Fibroblast of the conjunctiva (primary cell): ENCODE measurements around the gene CTBP2.

Experiments used
- DNase-seq: peaks from one replicate; pipeline ENCODE4 v3.0.0-alpha.2; 2010; ENCODE audit warnings: low read depth

CTBP2 gene

DNA sequence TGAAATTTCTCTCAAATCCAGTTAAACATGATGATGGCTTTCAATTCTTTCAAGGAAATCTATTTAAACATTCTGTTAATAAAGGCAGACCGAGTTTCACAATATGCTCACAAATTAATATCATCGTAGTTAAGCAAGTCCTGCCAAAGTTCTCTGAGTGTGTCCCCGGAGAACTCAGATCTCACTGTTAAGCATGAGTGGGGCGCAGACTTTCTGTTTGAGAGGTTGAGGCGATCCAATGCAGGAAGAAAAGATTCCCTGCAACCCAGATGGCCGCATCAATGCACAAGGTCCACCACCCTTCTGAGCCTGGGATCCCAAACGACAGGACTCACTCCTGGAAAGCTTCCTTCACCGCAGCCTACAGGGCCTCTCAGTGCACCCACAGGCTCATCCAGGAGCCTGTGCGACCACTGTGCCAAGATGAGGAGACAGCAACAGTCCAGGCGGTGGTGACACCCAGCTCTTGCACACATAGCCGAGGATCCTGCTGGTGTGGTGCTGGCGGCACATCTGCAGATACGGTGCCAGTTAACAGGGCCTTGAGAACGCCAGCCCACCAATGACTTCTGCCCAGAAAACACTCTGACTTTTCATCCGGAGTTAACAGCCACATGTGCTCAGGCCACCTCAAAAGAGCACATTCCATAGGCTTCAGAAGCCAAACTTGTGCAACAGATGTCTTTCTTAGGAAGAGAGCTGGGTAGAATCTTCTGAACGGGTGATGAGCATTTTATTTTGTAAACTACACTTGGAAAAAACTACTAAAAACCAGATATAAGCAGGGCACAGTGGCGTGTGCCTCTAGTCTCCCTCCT, 116.3 kb downstream of the CTBP2 start:
- DNase-seq: no peak

DNA sequence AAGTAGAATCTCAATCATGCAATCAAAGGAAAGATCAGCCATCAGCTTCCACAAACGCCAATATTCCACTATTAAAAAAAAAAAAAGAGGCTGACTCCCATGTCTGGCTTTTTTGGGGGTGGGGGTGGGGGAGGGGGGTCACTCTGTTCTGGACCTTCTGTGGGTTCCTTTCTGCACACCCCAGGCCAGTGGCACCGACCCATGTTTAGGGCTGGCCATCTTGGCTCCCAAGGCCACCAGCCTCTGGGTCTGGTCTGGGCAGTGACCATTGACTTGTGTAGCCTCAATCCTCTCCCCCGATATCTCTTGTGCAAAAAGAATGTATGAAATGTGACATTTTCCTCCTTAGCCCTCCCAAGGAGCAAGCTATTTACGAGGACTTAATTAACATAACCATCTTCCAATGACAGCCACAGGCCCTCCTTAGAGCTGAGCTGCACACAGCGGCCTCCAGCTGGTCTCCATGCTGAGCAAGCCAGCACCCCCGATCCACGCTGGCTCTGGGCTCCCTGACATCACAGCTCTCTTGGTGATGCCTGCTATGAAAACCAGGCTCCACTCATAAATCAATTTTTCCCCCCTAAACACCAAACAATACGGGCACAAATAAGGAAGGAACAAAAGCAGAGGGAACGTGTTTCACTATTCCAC, 118.4 kb downstream of the CTBP2 start:
- no peak for DNase-seq

DNA sequence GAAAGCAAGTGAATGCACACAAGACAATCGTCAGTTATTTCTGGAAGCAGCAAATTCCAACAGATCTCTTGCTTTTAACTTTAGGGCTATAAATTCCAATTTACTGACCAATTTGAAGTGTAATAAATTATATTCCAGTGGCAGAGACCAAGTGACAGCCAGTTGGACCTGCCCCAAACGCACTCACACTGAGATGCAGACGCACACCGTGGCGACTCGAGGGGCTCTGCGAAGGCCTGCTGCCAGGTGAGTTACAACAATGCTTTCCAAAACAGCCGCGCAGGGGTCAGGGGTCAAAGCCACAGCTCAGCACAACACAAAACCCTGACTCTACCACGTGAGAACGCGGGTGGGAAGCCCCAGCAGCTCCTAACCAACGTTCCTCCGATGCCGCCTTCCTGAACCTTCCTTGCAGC, 121.0 kb downstream of the CTBP2 start:
- DNase-seq: no peak

DNA sequence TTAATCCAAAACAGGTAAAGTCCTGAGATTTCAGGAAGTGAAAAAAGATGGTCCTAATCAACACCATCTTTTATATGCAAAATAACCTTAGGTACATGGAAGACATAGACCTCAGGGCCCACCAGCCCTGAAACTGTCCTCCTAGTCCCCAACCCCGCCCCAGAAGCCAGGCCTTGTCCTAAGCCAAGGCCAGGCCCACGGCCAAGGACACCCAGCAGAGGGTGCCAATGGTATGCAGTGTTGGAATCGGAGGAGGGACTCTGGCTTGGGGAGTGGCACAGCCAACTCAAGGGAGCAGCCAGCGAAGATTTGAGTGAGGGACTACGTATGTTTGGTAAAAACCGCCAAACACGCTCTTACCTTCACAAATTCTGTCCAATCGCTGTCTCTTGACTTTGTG, 121.7 kb downstream of the CTBP2 start:
- no peak for DNase-seq

DNA sequence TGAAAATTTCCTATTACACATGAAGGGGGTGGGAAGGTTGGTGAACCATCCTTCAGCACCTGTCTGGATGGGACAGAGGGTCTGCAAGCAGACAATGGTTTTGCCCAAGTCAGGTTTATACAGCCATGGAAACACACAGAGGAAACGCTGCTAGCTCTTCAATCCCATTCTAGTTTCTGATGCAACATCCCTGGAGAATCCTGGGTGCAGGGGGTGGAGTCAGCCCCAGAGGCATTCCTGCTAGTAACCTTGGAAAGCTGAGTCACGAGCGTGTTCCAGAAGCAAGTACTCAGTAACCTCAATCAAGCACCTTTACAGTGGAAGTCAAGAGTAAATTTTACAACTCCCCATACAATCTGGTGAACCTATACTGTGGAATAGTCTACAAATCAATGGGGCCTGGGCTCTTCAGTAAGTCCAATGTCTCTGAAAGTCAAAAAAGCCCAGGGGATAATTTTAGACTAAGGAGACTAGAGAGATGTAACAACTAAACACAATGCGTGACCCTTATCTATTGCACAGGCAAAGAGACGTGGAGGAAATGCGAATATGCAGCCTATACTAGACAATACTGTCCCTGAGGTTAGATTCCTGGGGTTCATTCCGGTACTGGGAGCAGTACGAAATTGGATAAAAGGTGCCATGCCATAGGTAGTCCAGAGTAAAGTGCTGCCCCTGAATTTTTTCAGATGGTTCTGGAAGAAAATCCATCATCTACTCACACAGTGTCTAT, 123.1 kb downstream of the CTBP2 start:
- DNase-seq: no peak

DNA sequence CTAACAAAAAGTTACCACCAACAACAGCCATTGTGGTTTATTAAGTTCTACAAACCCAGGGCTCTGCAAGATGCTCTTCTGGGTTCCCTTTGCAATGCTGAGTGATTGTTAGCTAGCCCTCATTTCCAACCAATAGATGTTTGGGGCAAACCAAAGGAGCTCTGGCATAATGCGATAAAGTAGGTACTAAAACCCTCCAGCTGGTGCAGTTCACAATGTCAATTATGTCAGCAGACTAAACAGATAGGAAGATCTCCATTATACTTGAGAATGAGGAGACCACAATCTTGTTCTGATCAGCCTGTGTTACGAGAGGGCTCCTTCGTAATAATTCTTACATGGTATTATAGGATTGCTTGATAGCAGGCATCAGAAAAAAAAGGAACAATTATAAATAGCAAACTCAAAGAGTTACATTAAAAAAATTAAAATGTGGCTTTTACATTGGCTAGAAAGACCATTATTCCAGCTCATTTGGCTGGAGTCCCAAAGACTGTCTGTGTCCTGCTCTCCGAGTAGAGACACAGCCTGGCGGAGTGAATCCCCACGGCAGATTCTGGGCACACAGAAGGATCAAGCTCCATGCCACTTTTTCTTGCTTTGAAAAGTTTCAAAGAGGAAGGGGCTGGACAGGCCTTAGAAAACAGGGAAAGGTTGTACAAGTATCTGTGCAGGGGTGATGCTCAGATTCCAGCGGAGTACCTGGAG, 124.6 kb downstream of the CTBP2 start:
- no peak for DNase-seq

DNA sequence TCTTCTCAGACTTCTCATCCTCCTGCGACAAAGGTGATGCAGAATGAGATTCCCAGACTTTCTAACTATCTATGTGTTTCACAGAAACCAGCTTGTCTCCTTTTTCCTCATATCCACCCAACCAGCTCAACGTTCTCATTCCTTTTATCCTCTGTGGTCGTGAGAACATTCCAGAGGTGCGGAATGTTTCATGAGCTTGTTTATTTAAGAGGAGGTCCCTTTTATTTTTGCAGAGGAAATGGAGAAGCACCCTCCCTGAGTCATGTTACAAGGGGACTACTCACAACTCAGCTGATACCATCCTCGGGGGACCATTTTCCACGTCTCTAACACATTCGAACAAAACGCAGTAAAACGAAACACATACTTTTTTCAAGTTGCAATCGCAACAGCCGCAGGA, 125.2 kb downstream of the CTBP2 start:
- DNase-seq: no peak

DNA sequence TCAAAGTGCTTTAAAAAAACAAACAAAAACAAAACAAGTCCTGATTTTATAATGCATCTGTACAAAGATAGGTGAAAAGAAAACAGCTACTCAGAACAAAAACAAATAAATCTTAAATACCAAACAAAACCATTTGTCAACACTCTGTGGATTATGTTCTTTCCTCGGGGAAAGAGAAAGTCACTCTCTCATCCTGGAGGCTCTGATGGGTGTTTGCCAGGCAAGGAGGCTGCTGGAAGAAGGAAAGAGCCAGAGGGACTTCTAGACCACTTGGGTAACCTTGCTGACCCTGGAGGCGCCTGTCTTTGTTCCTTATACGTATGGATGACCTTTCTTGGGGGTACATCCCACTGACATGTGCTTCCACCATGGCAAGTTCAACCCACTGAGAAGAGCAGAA, 125.7 kb downstream of the CTBP2 start:
- DNase-seq: no peak

DNA sequence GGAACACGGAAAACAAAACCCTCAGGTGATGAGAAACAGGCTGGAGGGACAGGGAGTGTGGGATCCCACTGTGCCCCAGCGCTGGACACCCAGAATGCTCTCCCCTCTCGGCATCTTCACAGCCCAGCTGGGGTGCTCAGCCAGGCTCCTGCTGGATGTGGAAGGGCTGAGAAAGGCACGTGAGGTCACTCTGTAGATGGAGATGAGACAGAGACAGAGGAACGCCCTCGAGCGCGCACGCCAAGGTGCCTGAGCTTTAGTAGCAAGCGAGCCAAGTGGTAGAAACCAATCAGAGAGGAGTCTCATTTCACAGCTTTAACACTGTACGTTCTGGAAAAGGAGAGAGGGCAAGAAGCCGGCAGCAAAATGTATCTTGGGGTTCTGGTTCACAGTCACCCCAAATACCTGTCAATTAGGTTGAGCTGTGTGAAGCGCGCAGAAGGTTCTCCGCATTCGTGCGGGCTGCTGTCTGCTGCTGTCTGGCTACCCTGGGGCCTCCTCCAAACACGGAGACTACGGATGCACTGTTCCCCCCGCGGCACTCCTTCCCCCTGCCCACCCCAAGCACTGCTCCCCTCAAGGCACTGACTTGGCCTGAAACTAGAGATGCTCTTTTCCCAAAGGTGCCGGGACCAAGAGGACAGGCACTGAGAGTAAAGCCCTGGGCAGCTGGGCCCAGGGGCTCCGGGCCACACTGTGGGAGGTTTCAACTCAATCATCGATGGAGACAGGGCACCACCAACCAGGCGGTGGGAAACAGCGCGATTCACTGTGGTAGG, 127.0 kb downstream of the CTBP2 start:
- DNase-seq: no peak

DNA sequence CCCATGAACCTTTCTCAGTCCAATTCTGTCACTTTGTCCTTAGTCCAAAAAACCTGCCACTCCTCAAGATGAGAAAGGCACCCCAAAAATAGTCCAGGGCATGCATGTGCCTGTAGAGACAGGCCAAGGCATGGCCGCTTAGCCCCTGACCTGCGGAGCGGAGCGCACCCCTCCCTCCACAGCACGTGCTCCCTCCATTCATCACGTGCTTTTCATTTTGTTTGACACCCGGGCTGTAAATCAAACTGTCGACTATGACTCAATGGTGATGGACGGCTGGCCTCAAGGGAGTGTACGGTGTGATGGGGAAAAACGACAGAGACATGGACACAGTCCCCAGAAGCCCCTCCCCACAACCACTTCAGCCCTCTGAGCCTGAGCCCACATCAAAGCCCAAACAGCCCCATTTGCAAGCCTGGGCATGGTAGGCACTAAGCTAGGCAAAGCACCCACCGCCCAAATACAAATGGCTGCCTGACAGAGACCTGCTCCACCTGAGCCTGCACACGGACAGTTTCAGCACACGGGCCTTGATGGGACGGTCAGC, 127.8 kb downstream of the CTBP2 start:
- no peak for DNase-seq

DNA sequence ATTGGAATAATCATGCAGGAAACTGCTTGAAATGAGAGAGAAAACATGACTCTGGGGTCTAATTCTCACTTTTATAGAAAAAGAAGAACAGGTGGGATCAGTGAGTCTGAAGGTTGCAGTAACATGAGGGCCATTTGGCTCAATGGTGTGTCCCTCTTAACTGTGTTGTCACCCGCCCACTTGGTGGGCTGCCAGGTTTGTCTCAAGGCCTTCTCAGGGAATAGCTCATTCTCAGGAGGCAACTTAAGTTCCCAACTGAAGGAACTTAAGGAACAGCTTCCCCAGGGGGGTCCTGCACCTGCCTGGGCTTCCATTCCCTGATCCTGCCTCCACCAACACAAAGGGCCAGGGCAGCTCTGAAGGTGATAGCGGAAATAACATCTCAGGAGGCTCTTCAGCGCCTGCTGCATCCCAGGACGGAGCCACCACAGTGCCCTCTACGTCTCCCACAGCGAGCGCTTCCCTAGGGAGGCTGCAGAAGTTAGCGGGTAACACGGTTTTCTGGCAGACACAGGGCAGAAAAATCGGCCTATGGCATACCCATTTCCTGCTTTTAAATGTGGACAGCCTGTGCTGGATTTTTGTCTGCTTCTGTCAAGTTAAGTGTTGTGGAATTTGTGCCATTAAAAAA, 129.7 kb downstream of the CTBP2 start:
- DNase-seq: no peak

DNA sequence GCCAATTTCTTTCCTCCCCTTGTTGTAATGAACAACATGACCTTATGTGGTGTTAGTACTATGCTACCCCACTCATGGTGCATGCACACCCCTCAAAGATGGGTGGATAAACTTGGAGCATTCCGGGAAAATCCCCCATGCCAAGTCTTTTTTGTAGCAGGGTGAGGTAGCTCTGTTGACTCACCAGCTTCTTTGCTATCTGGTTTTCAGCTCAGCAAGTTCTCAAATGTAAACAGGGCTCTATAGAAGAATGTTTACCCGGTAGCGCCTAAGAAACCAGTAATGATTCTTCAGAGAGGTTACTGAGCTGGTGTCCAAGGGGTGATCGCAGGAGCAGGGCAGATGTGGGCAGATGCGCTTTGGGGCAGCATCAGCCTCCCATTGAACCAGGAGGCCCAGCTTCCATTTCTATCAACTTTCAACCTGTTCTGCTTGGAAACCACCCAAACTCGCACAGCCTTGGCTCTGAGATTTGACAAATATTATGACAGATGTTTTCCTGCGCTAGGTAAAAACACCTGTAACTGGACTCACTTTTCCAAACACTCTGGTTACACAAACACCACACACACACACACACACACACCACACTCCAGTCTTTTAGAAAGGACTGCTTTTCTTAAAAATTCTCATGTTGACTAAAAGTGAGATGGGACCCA, 130.7 kb downstream of the CTBP2 start:
- DNase-seq: no peak

DNA sequence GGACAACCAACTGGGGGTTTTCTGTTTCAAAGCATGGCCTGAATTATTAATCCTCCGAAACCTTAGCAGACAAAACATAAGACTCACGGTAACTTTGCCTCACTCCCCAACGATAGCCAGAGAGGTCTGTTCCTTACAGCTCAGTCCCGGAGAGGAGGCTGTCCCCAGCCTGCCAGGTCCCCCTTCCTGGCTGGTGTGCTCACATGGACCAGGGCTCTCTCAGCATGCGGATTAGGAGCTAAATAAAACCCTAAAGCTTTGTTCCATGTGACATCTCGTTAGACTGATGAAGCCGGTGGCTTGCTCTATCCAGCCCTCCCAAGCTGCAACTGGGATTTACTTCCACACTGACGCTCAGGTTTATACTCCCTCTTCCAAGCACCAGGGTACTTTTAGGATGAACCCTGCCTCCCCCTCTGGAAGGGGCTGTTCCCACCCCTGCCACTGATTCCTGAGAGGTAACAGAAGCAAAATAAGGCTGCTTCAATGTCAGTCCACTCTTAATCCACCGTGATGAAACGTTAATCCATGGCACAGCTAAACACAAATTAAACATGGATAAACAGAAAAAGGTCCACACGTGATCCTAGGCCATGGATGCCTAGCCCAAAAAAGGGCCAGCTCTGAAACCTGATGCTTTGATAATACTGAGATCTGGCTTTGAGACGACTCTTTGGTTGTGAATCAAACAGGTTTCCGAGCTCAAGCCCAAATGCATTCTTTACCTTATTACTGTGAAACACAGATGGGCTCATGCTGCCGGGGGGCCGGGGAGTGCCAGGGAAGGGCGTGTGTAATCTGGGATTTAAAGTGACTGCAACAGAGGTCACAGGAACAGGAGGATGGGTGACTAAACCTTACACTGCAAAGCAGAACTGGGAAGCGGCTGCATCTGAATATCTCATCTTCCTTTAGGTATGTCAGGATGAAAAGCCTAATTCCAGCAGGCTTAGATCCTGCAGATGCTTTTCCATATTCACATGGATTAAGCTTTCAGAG, 132.2 kb downstream of the CTBP2 start:
- no peak for DNase-seq

DNA sequence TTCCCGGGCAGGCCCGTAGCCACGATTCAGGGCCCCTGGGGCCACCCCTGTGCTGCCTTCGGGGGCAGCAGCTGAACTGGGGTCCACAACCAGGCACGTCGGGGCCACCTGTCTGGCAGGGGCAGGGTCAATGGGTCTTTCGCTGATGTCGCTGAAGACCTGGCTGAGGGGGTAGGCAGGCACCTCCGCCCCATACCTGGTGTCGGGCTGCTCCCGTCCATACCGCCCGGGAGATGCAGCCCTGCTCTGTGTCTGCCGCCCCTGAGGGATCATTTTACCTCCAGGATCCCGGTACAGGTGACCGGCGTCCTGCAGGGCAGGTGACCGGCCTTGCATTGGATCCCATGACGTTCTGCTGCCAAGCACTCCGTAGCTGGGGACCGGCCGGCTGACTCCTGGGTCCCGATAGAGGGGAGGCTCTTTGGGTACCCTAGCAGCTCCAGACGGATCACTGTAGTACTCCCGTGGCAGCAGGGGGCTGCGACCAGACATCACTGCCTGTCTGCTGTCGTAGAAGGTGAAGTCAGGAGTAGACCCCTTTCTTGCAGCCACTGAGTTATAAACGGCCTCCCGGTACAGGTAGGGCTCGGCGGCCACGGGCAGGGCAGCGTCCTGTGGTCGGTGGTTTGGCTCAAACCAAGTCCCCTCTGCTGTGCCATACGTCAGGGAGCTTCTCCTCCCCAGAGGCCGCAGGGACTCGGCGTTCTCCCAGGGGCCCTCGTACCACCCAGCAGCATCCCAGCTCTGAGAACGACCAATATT, 133.2 kb downstream of the CTBP2 start:
- no peak for DNase-seq

DNA sequence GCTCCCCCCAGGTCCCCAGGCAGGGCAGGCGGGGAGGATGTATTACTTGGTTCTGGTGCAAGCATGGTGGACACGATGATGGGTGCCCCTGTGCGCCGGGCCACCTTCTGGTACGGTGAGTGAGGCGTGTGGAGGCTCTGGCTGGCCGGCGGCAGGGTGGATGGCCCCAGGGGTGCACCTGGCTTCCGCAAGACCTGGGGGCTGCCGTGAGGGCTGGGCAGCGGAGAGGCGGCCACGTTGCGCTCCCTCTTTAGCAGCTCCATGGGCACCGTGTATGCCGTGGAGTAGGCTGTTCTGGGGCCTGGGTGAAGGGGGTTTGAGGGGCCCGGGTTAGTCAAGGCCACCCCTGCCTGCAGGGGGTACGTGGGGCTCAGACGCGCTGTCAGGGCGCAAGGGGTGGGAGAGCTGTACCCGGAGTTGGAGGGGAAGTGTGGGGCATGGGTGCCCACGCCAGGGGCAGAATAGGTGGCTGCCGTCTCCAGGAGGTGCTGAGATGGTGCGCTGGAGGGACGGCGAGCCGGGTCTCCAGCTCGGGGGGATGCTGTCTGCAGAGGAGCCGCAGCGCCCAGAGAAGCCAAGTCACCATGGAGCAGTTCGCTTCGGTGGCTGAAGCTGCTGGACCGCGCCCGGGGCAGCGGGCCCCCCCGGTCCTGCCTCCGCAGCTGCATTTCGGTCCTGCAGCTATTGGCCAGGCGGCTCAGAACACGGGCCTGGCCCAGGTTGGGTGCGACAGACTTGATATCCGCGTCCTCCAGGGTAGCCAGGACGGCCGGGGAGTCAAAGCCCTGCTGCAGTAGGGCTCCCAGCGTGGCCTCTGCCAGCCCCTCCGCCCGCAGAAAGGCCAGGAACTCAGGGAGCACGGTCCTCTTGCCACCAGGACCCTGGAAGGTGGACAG, 134.1 kb downstream of the CTBP2 start:
- no peak for DNase-seq

DNA sequence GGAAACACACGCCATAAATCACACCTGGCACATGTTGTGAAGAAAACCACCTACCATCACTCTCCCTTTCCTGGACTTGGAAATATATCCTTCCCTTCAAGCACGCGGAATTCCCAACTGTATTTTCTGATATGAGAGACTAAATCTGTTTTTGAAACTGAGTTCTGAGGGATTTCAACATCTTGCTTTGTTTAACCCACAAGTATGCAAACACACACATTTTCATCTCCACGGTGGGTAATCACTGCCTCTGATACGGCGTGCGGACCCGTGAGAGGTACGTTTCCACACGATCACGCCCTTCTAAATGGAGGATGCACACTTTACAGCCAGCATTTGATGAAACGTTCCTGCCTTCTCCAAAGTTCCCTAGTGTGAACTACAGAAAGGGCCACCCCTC, 135.0 kb downstream of the CTBP2 start:
- no peak for DNase-seq
